VCaP (cell line): ENCODE measurements around the gene FYTTD1.

Experiments used
- H3K27ac ChIP-seq: fragments of 450-650 bp; 2 replicates; pipeline ENCODE4 v1.5.1; 2017
- CTCF ChIP-seq: fragments of 450-650 bp; conservative IDR thresholded peaks from 2 replicates; pipeline ENCODE4 v1.5.1; 2017; ENCODE audit warnings: mild to moderate bottlenecking, moderate library complexity

The FYTTD1 gene

GRCh38 chr3:197753263-197753662 lies 3.6 kb downstream of the FYTTD1 start:
- H3K27ac ChIP-seq = no peak overlapping the region
- no peak; the same call in 1 of the 2 replicates for TF ChIP-seq CTCF

DNA sequence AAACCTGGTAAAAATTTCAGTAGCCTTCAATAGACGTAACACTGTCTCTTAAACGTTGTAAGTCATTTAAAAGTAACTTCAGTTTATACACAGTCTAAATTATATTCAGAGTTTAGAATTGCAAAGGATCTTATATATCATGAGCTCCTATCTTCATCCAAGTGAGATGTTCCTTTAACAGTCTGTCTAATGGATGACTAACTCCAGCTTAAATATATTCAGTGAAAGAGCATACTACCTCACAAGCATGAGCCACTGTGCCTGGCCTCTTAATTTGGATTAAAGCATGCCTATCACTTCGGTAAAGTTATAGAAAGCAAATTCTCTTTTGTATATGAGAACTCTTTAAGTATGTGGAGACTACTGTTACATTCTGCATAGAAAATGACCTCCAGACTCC lies 7.0 kb downstream of the FYTTD1 start:
- TF ChIP-seq CTCF = no peak
- no peak overlapping the region for H3K27ac ChIP-seq

DNA sequence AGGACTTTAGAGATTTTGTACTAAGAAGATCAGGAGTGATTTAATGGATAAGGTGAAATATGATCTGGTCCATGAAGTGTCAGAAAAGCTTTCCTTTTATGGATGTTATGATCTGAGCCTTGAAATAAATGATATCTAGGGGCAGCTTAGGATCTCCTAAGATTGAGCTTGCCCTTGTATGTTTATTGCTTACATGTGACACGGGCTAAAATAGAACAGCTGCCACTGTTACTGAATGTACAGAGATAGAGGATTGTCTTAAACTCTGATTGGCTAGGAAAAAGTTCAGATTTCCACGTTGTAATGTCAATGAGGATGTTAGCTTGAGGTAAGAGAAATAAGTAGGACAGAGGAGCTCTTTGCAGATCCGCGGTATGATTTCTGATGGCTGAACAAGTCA lies 8.8 kb downstream of the FYTTD1 start:
- no peak for TF ChIP-seq CTCF

GRCh38 chr3:197761784-197762183 lies 12.1 kb downstream of the FYTTD1 start:
- H3K27ac ChIP-seq = no peak overlapping the region
- TF ChIP-seq CTCF = no peak

More for the DNA sequence above, 8.8 kb downstream of the FYTTD1 start:
- no peak overlapping the region for H3K27ac ChIP-seq

- H3K27ac ChIP-seq = no peak overlapping the region
- TF ChIP-seq CTCF = no peak
These were observed 25.6 kb downstream of the FYTTD1 start for GRCh38 chr3:197775317-197775716.

DNA sequence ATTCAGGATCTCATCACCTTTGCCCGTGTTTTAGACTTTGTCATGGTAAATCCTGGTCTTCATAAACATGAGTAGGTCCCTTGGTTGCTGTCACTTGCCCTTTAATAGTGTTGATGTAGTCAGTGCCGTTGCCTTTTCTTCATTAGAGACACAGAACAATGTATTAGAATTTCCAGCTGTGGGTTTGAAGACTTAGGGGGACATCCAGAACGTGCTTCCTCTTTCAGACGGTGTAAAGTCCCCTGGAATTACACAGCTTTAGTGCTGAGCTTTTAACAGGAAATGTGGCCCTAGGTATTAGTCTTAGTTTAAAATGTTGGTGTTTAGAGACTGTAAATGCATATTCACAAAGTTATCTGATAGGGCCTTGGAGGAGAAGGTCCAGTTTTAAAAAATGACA lies 32.5 kb downstream of the FYTTD1 start:
- H3K27ac ChIP-seq = no peak overlapping the region
- no peak for TF ChIP-seq CTCF

DNA sequence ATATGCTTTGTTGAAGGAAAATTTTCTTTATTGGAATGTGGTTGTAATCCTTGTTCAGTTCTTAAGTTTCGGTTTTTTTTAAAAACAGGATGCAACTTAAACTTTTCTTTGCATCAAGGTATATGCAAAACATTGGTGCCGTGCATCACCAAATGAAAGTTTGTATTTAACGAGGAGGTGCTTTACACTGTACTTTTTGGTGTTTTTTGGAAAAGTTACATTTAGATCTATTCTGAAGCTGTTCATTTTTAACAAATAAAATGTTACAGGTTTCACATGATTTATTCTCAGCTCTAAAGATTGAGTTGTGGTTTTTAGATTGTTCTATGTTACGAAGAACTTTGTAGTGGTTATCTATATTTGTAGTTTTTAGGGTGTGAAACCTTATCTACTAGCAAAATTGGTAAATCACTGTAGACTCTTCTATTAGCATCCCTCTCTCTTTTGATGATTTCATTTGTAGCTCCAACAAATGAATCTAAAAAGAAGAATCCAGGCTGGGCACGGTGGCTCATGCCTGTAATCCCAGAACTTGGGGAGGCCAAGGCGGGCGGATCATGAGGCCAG lies 34.4 kb downstream of the FYTTD1 start:
- H3K27ac ChIP-seq = no peak overlapping the region
- no peak for TF ChIP-seq CTCF
